Measurements from ENCODE around the gene C19orf47. TPM values are rescaled to one million over a fixed set of nuclear protein-coding genes. Genes with fewer than 3 reads are reported as not detected.

Gene C19orf47
- total RNA-seq, 1 donor from 2014 or later: 25.8 TPM

DNA sequence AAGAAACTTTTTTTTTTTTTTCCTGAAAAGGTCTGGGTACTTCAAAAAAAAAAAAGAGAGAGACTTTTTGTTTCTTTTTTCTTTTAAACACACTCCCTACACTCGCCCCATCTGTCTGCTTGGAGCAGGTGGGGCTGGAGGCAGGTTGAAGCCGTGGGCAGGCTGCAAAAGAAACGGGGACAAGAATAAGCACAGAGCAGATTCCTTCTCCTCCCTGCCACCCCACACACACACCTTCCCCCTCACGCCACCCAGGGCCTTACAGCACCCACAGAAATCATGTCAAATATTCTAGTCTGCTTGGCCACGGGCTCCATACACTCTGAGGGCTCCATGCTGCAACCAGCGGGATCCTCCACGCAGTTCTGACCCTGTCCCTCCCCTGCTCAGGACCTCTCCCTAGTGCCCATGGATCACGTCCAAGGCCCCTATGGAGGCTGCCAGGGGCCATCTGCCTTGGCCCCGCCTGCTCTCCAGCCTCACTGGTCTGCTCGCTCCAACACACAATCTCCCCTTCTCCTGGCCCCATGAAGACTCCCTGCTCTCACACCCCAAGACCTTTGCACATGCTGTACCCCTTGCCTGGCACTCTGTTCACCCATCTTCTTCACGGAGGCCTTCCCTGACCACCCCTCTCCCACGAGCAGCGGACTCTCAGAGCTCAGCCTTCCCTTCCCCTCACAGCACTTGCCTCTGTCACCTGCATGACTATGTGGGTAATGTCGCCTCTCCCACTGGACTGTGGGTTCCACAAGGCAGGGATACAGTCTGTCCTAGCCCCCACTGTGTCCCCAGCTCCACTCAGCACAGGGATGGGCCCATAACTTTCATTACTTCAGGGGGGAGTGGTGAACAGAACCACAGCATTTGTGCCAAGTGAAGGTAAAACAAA lies 74.5 kb downstream of the C19orf47 start:
- peak overlapping the region; percentile 71 for H3K4me3 Mint-ChIP-seq (ENCODE audit: unreplicated experiment)
- H3K27ac Mint-ChIP-seq (ENCODE audit: unreplicated experiment): peak overlapping the region; percentile 91
- TF ChIP-seq, protein P1, sequence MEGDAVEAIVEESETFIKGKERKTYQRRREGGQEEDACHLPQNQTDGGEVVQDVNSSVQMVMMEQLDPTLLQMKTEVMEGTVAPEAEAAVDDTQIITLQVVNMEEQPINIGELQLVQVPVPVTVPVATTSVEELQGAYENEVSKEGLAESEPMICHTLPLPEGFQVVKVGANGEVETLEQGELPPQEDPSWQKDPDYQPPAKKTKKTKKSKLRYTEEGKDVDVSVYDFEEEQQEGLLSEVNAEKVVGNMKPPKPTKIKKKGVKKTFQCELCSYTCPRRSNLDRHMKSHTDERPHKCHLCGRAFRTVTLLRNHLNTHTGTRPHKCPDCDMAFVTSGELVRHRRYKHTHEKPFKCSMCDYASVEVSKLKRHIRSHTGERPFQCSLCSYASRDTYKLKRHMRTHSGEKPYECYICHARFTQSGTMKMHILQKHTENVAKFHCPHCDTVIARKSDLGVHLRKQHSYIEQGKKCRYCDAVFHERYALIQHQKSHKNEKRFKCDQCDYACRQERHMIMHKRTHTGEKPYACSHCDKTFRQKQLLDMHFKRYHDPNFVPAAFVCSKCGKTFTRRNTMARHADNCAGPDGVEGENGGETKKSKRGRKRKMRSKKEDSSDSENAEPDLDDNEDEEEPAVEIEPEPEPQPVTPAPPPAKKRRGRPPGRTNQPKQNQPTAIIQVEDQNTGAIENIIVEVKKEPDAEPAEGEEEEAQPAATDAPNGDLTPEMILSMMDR (IDR thresholded peaks at IDR 0.05; ENCODE audit: partially characterized antibody, unreplicated experiment): no peak
- peaks cover 60% of the 10 kb centered on the region for H3K4me1 Mint-ChIP-seq (ENCODE audit: low read depth, unreplicated experiment)
- peaks cover 7% of the 10 kb centered on the region for H3K27me3 Mint-ChIP-seq (ENCODE audit: unreplicated experiment)
- no peaks in the 10 kb centered on the region for H3K36me3 Mint-ChIP-seq (ENCODE audit: unreplicated experiment)
- H3K9me3 Mint-ChIP-seq (ENCODE audit: unreplicated experiment): peaks cover 9% of the 10 kb centered on the region
- no peak for DNase-seq

GRCh38 chr19:40272261-40272660 lies 75.9 kb downstream of the C19orf47 start:
- TF ChIP-seq, protein P1 (IDR thresholded peaks at IDR 0.05; ENCODE audit: partially characterized antibody, unreplicated experiment): no peak
- H3K9me3 Mint-ChIP-seq (ENCODE audit: unreplicated experiment): peaks cover 5% of the 10 kb centered on the region

GRCh38 chr19:40271706-40272105 lies 76.5 kb downstream of the C19orf47 start:
- Mint-ChIP-seq H3K27me3 (ENCODE audit: unreplicated experiment) (peaks cover 7% of the 10 kb centered on the region), H3K36me3 (ENCODE audit: unreplicated experiment) (no peaks in the 10 kb centered on the region), H3K9me3 (ENCODE audit: unreplicated experiment) (peaks cover 5% of the 10 kb centered on the region), H3K4me3 (ENCODE audit: unreplicated experiment) (no peak overlapping the region), H3K27ac (ENCODE audit: unreplicated experiment) (no peak overlapping the region), H3K4me1 (ENCODE audit: low read depth, unreplicated experiment) (peaks cover 49% of the 10 kb centered on the region)
- DNase-seq: no peak
- TF ChIP-seq, protein P1 (IDR thresholded peaks at IDR 0.05; ENCODE audit: partially characterized antibody, unreplicated experiment): no peak

More at GRCh38 chr19:40272261-40272660, 75.9 kb downstream of the C19orf47 start:
- H3K27me3 Mint-ChIP-seq (ENCODE audit: unreplicated experiment): peaks cover 7% of the 10 kb centered on the region
- H3K36me3 Mint-ChIP-seq (ENCODE audit: unreplicated experiment): no peaks in the 10 kb centered on the region
- peaks cover 52% of the 10 kb centered on the region for H3K4me1 Mint-ChIP-seq (ENCODE audit: low read depth, unreplicated experiment)
- H3K4me3 Mint-ChIP-seq (ENCODE audit: unreplicated experiment): no peak overlapping the region
- H3K27ac Mint-ChIP-seq (ENCODE audit: unreplicated experiment): peak overlapping the region; percentile 80
- no peak for DNase-seq

GRCh38 chr19:40270362-40271089 lies 77.7 kb downstream of the C19orf47 start:
- Mint-ChIP-seq H3K27ac (ENCODE audit: unreplicated experiment) (peak overlapping the region; percentile 77), H3K27me3 (ENCODE audit: unreplicated experiment) (peaks cover 7% of the 10 kb centered on the region), H3K36me3 (ENCODE audit: unreplicated experiment) (no peaks in the 10 kb centered on the region), H3K4me1 (ENCODE audit: low read depth, unreplicated experiment) (peaks cover 54% of the 10 kb centered on the region), H3K4me3 (ENCODE audit: unreplicated experiment) (no peak overlapping the region), H3K9me3 (ENCODE audit: unreplicated experiment) (peaks cover 5% of the 10 kb centered on the region)
- DNase-seq: peak; percentile 76
- TF ChIP-seq, protein P1 (IDR thresholded peaks at IDR 0.05; ENCODE audit: partially characterized antibody, unreplicated experiment): peak; percentile 36

Small RNA genes within 50 kb of the gene (microRNA-seq; reads per million reads assigned to microRNA genes)
- gene MIR641 (ENCODE audit: unreplicated experiment) (51.8 reads per million, percentile 69 among the genes with 10 or more reads in this experiment), gene MIR6796 (ENCODE audit: unreplicated experiment) (31.7 reads per million, percentile 63 among the genes with 10 or more reads in this experiment)

Other genes with a start within 250 kb of the C19orf47 start
- gene MAP3K10, start 157.0 kb downstream of the C19orf47 start, total RNA-seq (ENCODE audit: unreplicated experiment): 66.9 TPM
- 19.5 TPM for gene TTC9B, start 130.0 kb downstream of the C19orf47 start, total RNA-seq (ENCODE audit: unreplicated experiment)
- 2.3 TPM for gene CCNP, start 121.7 kb downstream of the C19orf47 start, total RNA-seq (ENCODE audit: unreplicated experiment)
- gene AKT2, start 63.1 kb downstream of the C19orf47 start, total RNA-seq (ENCODE audit: unreplicated experiment): 197 TPM
- 1,227 TPM for gene PLD3, start 298 bp upstream of the C19orf47 start, total RNA-seq (ENCODE audit: unreplicated experiment)
- not detected for gene HIPK4, start 41.8 kb upstream of the C19orf47 start, total RNA-seq (ENCODE audit: unreplicated experiment)
- gene PRX, start 65.0 kb upstream of the C19orf47 start, total RNA-seq (ENCODE audit: unreplicated experiment): 4.7 TPM
- gene SERTAD1, start 77.6 kb upstream of the C19orf47 start, total RNA-seq (ENCODE audit: unreplicated experiment): 3.6 TPM
- gene SERTAD3, start 95.9 kb upstream of the C19orf47 start, total RNA-seq (ENCODE audit: unreplicated experiment): 30.1 TPM
- gene BLVRB, start 117.3 kb upstream of the C19orf47 start, total RNA-seq (ENCODE audit: unreplicated experiment): 7.2 TPM
- gene SPTBN4, start 118.6 kb upstream of the C19orf47 start, total RNA-seq (ENCODE audit: unreplicated experiment): 161 TPM
- 170 TPM for gene SHKBP1, start 228.5 kb upstream of the C19orf47 start, total RNA-seq (ENCODE audit: unreplicated experiment)